Stomach (tissue), 9 donors: Measurements from ENCODE around the gene MAP2K4. TPM values are rescaled to one million over a fixed set of nuclear protein-coding genes. Genes with fewer than 3 reads are reported as not detected.

Source experiments
- DNase-seq, 2 donors: peaks; one replicate each; pipeline versions ENCODE4 v3.0.0 to v3.0.0-alpha.2; 2013 to 2019
- H3K27ac ChIP-seq, 5 donors: fragments of 200-600 bp in 4 of 5; sonication (generic) in 4 of 5; one replicate each; pipeline ENCODE4 v1.5.1; 2013 to 2019; ENCODE audit warnings: mild to moderate bottlenecking in 1 of 5, moderate library complexity in 1 of 5
- H3K27me3 ChIP-seq, 3 donors: fragments of 200-600 bp; sonication (generic); one replicate each; pipeline ENCODE4 v1.5.1; 2017 to 2019; ENCODE audit warnings: mixed run types in 1 of 3
- H3K36me3 ChIP-seq, 4 donors: fragments of 200-600 bp; sonication (generic); 1 replicate in 3 of 4; 2 replicates in 1 of 4; pipeline ENCODE4 v1.5.1; 2016 to 2019
- H3K4me1 ChIP-seq, 4 donors: fragments of 200-600 bp; sonication (generic); one replicate each; pipeline ENCODE4 v1.5.1; 2016 to 2019
- H3K4me3 ChIP-seq, 4 donors: fragments of 200-600 bp; sonication (generic) in 3 of 4; one replicate each; pipeline ENCODE4 v1.5.1; 2016 to 2019; ENCODE audit warnings: mild to moderate bottlenecking in 1 of 4
- H3K9me3 ChIP-seq, 4 donors: fragments of 200-600 bp; sonication (generic); one replicate each; pipeline ENCODE4 v1.5.1; 2016 to 2019
- CTCF ChIP-seq, 7 experiments: fragments of 450-650 bp in 4 of 7; fragments of 200-600 bp in 3 of 7; sonication (generic) in 3 of 7; IDR thresholded peaks; one replicate each; pipeline ENCODE4 v1.5.1; 2016 to 2019; ENCODE audit warnings: antibody characterized with exemption in 7 of 7, control low read depth in 2 of 7, mild to moderate bottlenecking in 1 of 7
- EP300 ChIP-seq: sonication (generic); formaldehyde crosslinking; IDR thresholded peaks from one replicate; pipeline ENCODE4 v1.6.1; 2017; ENCODE audit warnings: antibody characterized with exemption
- POLR2A ChIP-seq, 4 donors: fragments of 450-650 bp; IDR thresholded peaks; one replicate each; pipeline ENCODE4 v1.6.1; 2016; ENCODE audit warnings: antibody characterized with exemption in 4 of 4, control low read depth in 2 of 4, mild to moderate bottlenecking in 1 of 4, moderate library complexity in 1 of 4
- POLR2AphosphoS5 ChIP-seq, 3 donors: sonication (generic); formaldehyde crosslinking; IDR thresholded peaks; one replicate each; pipeline ENCODE4 v1.6.1; 2016; ENCODE audit warnings: antibody characterized with exemption in 3 of 3
- WGBS, 5 donors: extraction: QIAGEN DNeasy Blood & Tissue Kit in 3 of 5; methylation state at CpG; one replicate each; pipeline versions ENCODE4 v1.1.5 to v1.1.7; 2013 to 2018; 5-methylcytosine and 5-hydroxymethylcytosine counted together
- intact Hi-C: fragments of 100-400 bp; cut with DNase I; formaldehyde crosslinking; loops from one replicate; pipeline ENCODE4 v1.15.1; 2023; ENCODE audit warnings: low total_unique reads
- polyA plus RNA-seq, 3 donors: library from polyadenylated mRNA; stranded (reverse); fragments of 200-250 nt; gene quantifications; one replicate each; pipeline ENCODE4 v1.2.3, GENCODE V29; 2013
- total RNA-seq, 5 donors: library from RNA; depleted of rRNA; stranded (reverse); fragments of >200 nt; gene quantifications; one replicate each; pipeline versions ENCODE4 v1.1.0 to v1.2.3, GENCODE V29; 2014 to 2016
- donor health status: healthy with polysubstance abuse.
- donor health status: Bipolar disorder and iron deficiency.
- donor health status: healthy.

MAP2K4 gene
- total and polyA plus RNA-seq, 8 donors: 1.4 to 174 (median 21.9) TPM

- no peak for DNase-seq
- 38 to 91% (median 48%) methylated on average over 1 of the region's 1 CpG for WGBS, 5 donors
- H3K4me3 ChIP-seq: no peak overlapping the region
- H3K27me3 ChIP-seq: no peaks in the 10 kb centered on the region
- H3K27ac ChIP-seq: no peak overlapping the region
- peaks cover 4 to 75% (median 57%) of the 10 kb centered on the region in 4 donors for H3K4me1 ChIP-seq
- no peaks in the 10 kb centered on the region for H3K36me3 ChIP-seq
- intact Hi-C loops: no loop called here
- TF ChIP-seq POLR2A (IDR thresholded peaks at IDR 0.05) (no peak), POLR2AphosphoS5 (IDR thresholded peaks at IDR 0.05) (no peak), EP300 (no peak), CTCF (IDR thresholded peaks at IDR 0.05) (no peak)
- no peaks in the 10 kb centered on the region for H3K9me3 ChIP-seq
Observed at GRCh38 chr17:12027658-12028057, 7.0 kb downstream of the MAP2K4 start.

- 76 to 91% (median 81%) methylated on average over 2 of the region's 2 CpGs for WGBS, 5 donors
- no peaks in the 10 kb centered on the region for H3K36me3 ChIP-seq
- no peaks in the 10 kb centered on the region for H3K27me3 ChIP-seq
- no peak overlapping the region for H3K4me3 ChIP-seq
- H3K9me3 ChIP-seq: no peaks in the 10 kb centered on the region
- H3K4me1 ChIP-seq: peaks cover under 1 to 65% (median 49%) of the 10 kb centered on the region in 4 donors
- intact Hi-C loops: no loop called here
- TF ChIP-seq POLR2A (IDR thresholded peaks at IDR 0.05): no peak
- TF ChIP-seq CTCF (IDR thresholded peaks at IDR 0.05): no peak
- no peak for TF ChIP-seq POLR2AphosphoS5 (IDR thresholded peaks at IDR 0.05)
- no peak for TF ChIP-seq EP300
- H3K27ac ChIP-seq: no peak overlapping the region
- DNase-seq: no peak
Observed at GRCh38 chr17:12028611-12029010, 7.9 kb downstream of the MAP2K4 start.

- Histone ChIP-seq H3K27ac (no peak overlapping the region), H3K4me3 (no peak overlapping the region), H3K27me3 (no peaks in the 10 kb centered on the region), H3K36me3 (peaks cover 0 to 8% (median 0%) of the 10 kb centered on the region in 4 donors), H3K9me3 (no peaks in the 10 kb centered on the region), H3K4me1 (peaks cover 0 to 49% (median 31%) of the 10 kb centered on the region in 4 donors)
- 93 to 94% (median 93%) methylated on average over 4 of the region's 4 CpGs for WGBS, 5 donors
- TF ChIP-seq POLR2AphosphoS5 (IDR thresholded peaks at IDR 0.05) (no peak), POLR2A (IDR thresholded peaks at IDR 0.05) (no peak), EP300 (no peak), CTCF (IDR thresholded peaks at IDR 0.05) (no peak)
- DNase-seq: no peak
- intact Hi-C loops: no loop called here
Observed at GRCh38 chr17:12034538-12034937, 13.9 kb downstream of the MAP2K4 start.

GRCh38 chr17:12035673-12036072 is 15.0 kb downstream of the MAP2K4 start:
- WGBS, 5 donors: 52 to 93% (median 86%) methylated on average over 1 of the region's 1 CpG
- intact Hi-C loops: no loop called here
- H3K27me3 ChIP-seq: no peaks in the 10 kb centered on the region
- H3K36me3 ChIP-seq: peaks cover 0 to 8% (median 0%) of the 10 kb centered on the region in 4 donors
- H3K27ac ChIP-seq: no peak overlapping the region
- no peaks in the 10 kb centered on the region for H3K9me3 ChIP-seq
- no peak overlapping the region for H3K4me3 ChIP-seq
- no peak for TF ChIP-seq POLR2A (IDR thresholded peaks at IDR 0.05)
- no peak for TF ChIP-seq POLR2AphosphoS5 (IDR thresholded peaks at IDR 0.05)
- no peak for TF ChIP-seq CTCF (IDR thresholded peaks at IDR 0.05)
- no peak for TF ChIP-seq EP300
- no peak for DNase-seq
- peaks cover 0 to 53% (median 35%) of the 10 kb centered on the region in 4 donors for H3K4me1 ChIP-seq
